OCI-LY7 (cell line): Measurements from ENCODE around the gene G6PC1. TPM values are rescaled to one million over a fixed set of nuclear protein-coding genes. Genes with fewer than 3 reads are reported as not detected.
"Not testable (repeated sequence)": the region's sequence is repeated elsewhere in the genome, so short reads cannot be mapped to it uniquely, and the experiment has no call there.

Experiments
- BruUV-seq: library from RNA; stranded (reverse); fragments of 400-500 nt; replicated peaks from 2 replicates; lab custom pipeline; 2021; lab: Mats Ljungman, UMichigan
- CTCF ChIA-PET: fragments of 300-600 bp; sonication (Branson Sonifier 250); formaldehyde crosslinking; loops from one replicate; lab custom pipeline; 2022; ENCODE audit warnings: antibody characterized with exemption; ENCODE audit not compliant: unreplicated experiment; lab: Charles Lee
- POLR2A ChIA-PET: fragments of 300-600 bp; sonication (Branson Sonifier 250); formaldehyde crosslinking; loops from one replicate; lab custom pipeline; 2022; ENCODE audit warnings: antibody characterized with exemption; lab: Charles Lee
- DNase-seq: peaks from one replicate; pipeline ENCODE4 v3.0.0-alpha.2; 2015; ENCODE audit warnings: low spot score
- H2AFZ ChIP-seq: fragments of 200-600 bp; sonication (generic), shearing (Covaris generic); 2 replicates; pipeline ENCODE4 v1.6.1; 2014; ENCODE audit warnings: mild to moderate bottlenecking, antibody characterized with exemption, low read length, moderate library complexity
- H3K27ac ChIP-seq: fragments of 200-600 bp; sonication (generic); 2 replicates; pipeline ENCODE4 v1.5.1; 2014; ENCODE audit warnings: mixed run types, low read depth, mild to moderate bottlenecking, moderate library complexity, low read length, inconsistent platforms; ENCODE audit not compliant: poor library complexity, severe bottlenecking
- H3K36me3 ChIP-seq: fragments of 200-600 bp; sonication (generic); 2 replicates; pipeline ENCODE4 v1.6.1; 2014; ENCODE audit warnings: mild to moderate bottlenecking, antibody characterized with exemption, low read length, moderate library complexity, mixed read lengths; ENCODE audit not compliant: insufficient read depth
- H3K4me1 ChIP-seq: fragments of 200-600 bp; sonication (generic); 2 replicates; pipeline ENCODE4 v1.5.1; 2014; ENCODE audit warnings: mild to moderate bottlenecking, low read length; ENCODE audit not compliant: insufficient read depth, poor library complexity, severe bottlenecking
- H3K4me2 ChIP-seq: fragments of 200-600 bp; sonication (generic); 2 replicates; pipeline ENCODE4 v1.6.1; 2014; ENCODE audit warnings: mild to moderate bottlenecking, low read length
- H3K4me3 ChIP-seq: fragments of 200-600 bp; sonication (generic); 2 replicates; pipeline ENCODE4 v1.5.1; 2014; ENCODE audit warnings: mild to moderate bottlenecking, low read depth, low read length; ENCODE audit not compliant: poor library complexity, severe bottlenecking
- H3K79me2 ChIP-seq: fragments of 200-600 bp; sonication (generic); 2 replicates; pipeline ENCODE4 v1.6.1; 2016; ENCODE audit warnings: low read depth, mild to moderate bottlenecking, low read length, moderate library complexity, mixed read lengths; ENCODE audit not compliant: insufficient read depth
- H3K9me2 ChIP-seq: fragments of 200-600 bp; sonication (generic); 2 replicates; pipeline ENCODE4 v1.6.1; 2016; ENCODE audit warnings: mild to moderate bottlenecking, low read length, mixed read lengths; ENCODE audit not compliant: insufficient read depth
- H3K9me3 ChIP-seq: fragments of 200-600 bp; sonication (generic); 2 replicates; pipeline ENCODE4 v1.6.1; 2014; ENCODE audit warnings: mild to moderate bottlenecking, mixed run types, low read length, mixed read lengths
- H4K20me1 ChIP-seq: fragments of 200-600 bp; sonication (generic); 2 replicates; pipeline ENCODE4 v1.6.1; 2014; ENCODE audit warnings: mild to moderate bottlenecking, antibody characterized with exemption, low read length, moderate library complexity, mixed read lengths; ENCODE audit not compliant: insufficient read depth
- CTCF ChIP-seq: fragments of 200-600 bp; sonication (generic); conservative IDR thresholded peaks from 2 replicates; pipeline ENCODE4 v1.5.1; 2014; ENCODE audit warnings: mild to moderate bottlenecking, antibody characterized with exemption, low read length, moderate library complexity, mixed read lengths
- EZH2phosphoT487 ChIP-seq: fragments of 200-600 bp; sonication (generic); IDR thresholded peaks from 2 replicates; pipeline ENCODE4 v1.6.1; 2018; ENCODE audit warnings: low read depth, borderline replicate concordance, mild to moderate bottlenecking, mixed run types, antibody characterized with exemption, low read length, moderate library complexity, mixed read lengths
- intact Hi-C: fragments of 100-400 bp; cut with micrococcal nuclease; formaldehyde crosslinking; loops from one replicate; pipeline ENCODE4 v1.10.0; 2022; ENCODE audit not compliant: unreplicated experiment
- total RNA-seq, 2 experiments: library from RNA; depleted of rRNA in 1 of 2; stranded (reverse); fragments of >200 nt in 1 of 2; shearing (Covaris generic) in 1 of 2; gene quantifications; 2 replicates each; pipeline ENCODE4 v1.2.3, GENCODE V29; 2014 to 2022

Gene G6PC1
- total RNA-seq, 2 experiments from 2014 or later, result 1.1 to 1.9 TPM

- no peak overlapping the region for H2AFZ ChIP-seq
- TF ChIP-seq EZH2phosphoT487 (no peak), CTCF (no peak)
- H3K9me3 ChIP-seq, result no peaks in the 10 kb centered on the region
- BruUV-seq, result no TSS peak
- H3K4me3 ChIP-seq, result no peak overlapping the region
- DNase-seq, result no peak
- H3K36me3 ChIP-seq, result no peaks in the 10 kb centered on the region
- ChIA-PET CTCF (no interaction called here), POLR2A (no interaction called here)
- no peak overlapping the region for H3K4me2 ChIP-seq
- no peaks in the 10 kb centered on the region for H4K20me1 ChIP-seq
- H3K9me2 ChIP-seq, result no peaks in the 10 kb centered on the region
- peaks cover 2% of the 10 kb centered on the region for H3K4me1 ChIP-seq
- intact Hi-C loops, result no loop called here
- no peaks in the 10 kb centered on the region for H3K79me2 ChIP-seq
- no peak overlapping the region for H3K27ac ChIP-seq
Observed at GRCh38 chr17:42898147-42898811, 2.3 kb upstream of the G6PC1 start.

- H4K20me1 ChIP-seq, H3K9me3 ChIP-seq, H3K4me1 ChIP-seq, H3K4me3 ChIP-seq, CTCF ChIA-PET, intact Hi-C loops, DNase-seq, H2AFZ ChIP-seq, H3K4me2 ChIP-seq, H3K36me3 ChIP-seq, H3K27ac ChIP-seq, H3K9me2 ChIP-seq, H3K79me2 ChIP-seq, BruUV-seq: not testable (repeated sequence)
- POLR2A ChIA-PET, result interaction anchor here (0.6 to 1.2 kb wide), 2 partner anchors 66 to 157 kb away, joined by 3 to 4 read pairs; no protein-coding TSS in a partner anchor
Observed at GRCh38 chr17:42899981-42900380, 618 bp upstream of the G6PC1 start.

GRCh38 chr17:42901535-42902229 is 1.1 kb downstream of the G6PC1 start:
- ChIA-PET POLR2A (interaction anchor here (0.7 to 1.6 kb wide), 2 partner anchors 7 to 12 kb away, joined by 4 to 5 read pairs; no protein-coding TSS in a partner anchor), CTCF (no interaction called here)
- no peak overlapping the region for H3K27ac ChIP-seq
- intact Hi-C loops, result no loop called here
- H3K4me1 ChIP-seq, result peaks cover 7% of the 10 kb centered on the region
- H3K79me2 ChIP-seq, result no peaks in the 10 kb centered on the region
- H3K4me3 ChIP-seq, result no peak overlapping the region
- no peak overlapping the region for H2AFZ ChIP-seq
- TF ChIP-seq CTCF (no peak), EZH2phosphoT487 (no peak)
- H3K9me3 ChIP-seq, result no peaks in the 10 kb centered on the region
- no peak for DNase-seq
- BruUV-seq, result no TSS peak
- H4K20me1 ChIP-seq, result no peaks in the 10 kb centered on the region
- H3K4me2 ChIP-seq, result no peak overlapping the region
- H3K36me3 ChIP-seq, result no peaks in the 10 kb centered on the region
- H3K9me2 ChIP-seq, result no peaks in the 10 kb centered on the region
